ENCODE data around the gene ZNF460. TPM values are rescaled to one million over a fixed set of nuclear protein-coding genes. Genes with fewer than 3 reads are reported as not detected.

ZNF460 gene
- total and polyA plus RNA-seq, 10 of the 15 experiments (the other 5 are each of a cell fraction or from before 2014, with no cell fraction given): 0.15 to 43.0 (median 8.7) TPM

Other genes starting within 250 kb of the ZNF460 start
Only the 7 nearest of the 18 such genes appear.
- 10.6 and 14.7 TPM in 2 replicates for gene ZNF264, start 89.0 kb upstream of the ZNF460 start, total RNA-seq (2014; rRNA removed)
- 11.0 and 12.4 TPM in 2 replicates for gene ZNF264, start 89.0 kb upstream of the ZNF460 start, total RNA-seq (2014; rRNA removed; fragmentation: Illumina TruSeq; extraction: Trizol)
- gene ZNF264, start 89.0 kb upstream of the ZNF460 start, total RNA-seq (2021): 22.9 and 24.3 TPM in 2 replicates
- 10.1 and 11.0 TPM in 2 replicates for gene ZNF264, start 89.0 kb upstream of the ZNF460 start, polyA plus RNA-seq (2011; rRNA removed)
- 4.2 and 4.9 TPM in 2 replicates for gene ZNF264, start 89.0 kb upstream of the ZNF460 start, polyA plus RNA-seq (2014; fragmentation: Illumina TruSeq; extraction: Trizol)
- 1 to 10 TPM in 1 of 2 experiments, under 1 TPM in 1; 0.76 to 1.2 TPM for gene ZNF264, start 89.0 kb upstream of the ZNF460 start, polyA plus RNA-seq (2014; fragmentation: Nextera tagmentation; extraction: Ambion mirVana)
- 10.3 and 15.2 TPM in 2 replicates for gene ZNF264, start 89.0 kb upstream of the ZNF460 start, polyA plus RNA-seq (2014; rRNA removed)
- gene ZNF264, start 89.0 kb upstream of the ZNF460 start, polyA plus RNA-seq (2016; fragmentation: Nextera tagmentation; extraction: Ambion mirVana): 1 to 10 TPM; 8.4 to 8.8 TPM
- 0.79 and 0.87 TPM in 2 replicates for gene AURKC, start 49.5 kb upstream of the ZNF460 start, total RNA-seq (2014; rRNA removed)
- gene AURKC, start 49.5 kb upstream of the ZNF460 start, total RNA-seq (2014; rRNA removed; fragmentation: Illumina TruSeq; extraction: Trizol): 0.78 and 0.89 TPM in 2 replicates
- gene AURKC, start 49.5 kb upstream of the ZNF460 start, total RNA-seq (2021): 0.97 and 1.3 TPM in 2 replicates
- 0.58 and 0.68 TPM in 2 replicates for gene AURKC, start 49.5 kb upstream of the ZNF460 start, polyA plus RNA-seq (2011; rRNA removed)
- gene AURKC, start 49.5 kb upstream of the ZNF460 start, polyA plus RNA-seq (2014; fragmentation: Illumina TruSeq; extraction: Trizol): 0.73 and 1.8 TPM in 2 replicates
- gene AURKC, start 49.5 kb upstream of the ZNF460 start, polyA plus RNA-seq (2014; fragmentation: Nextera tagmentation; extraction: Ambion mirVana): 1 to 10 TPM in 1 of 2 experiments, under 1 TPM in 1; 0.32 to 1.2 TPM
- 1.1 and 1.6 TPM in 2 replicates for gene AURKC, start 49.5 kb upstream of the ZNF460 start, polyA plus RNA-seq (2014; rRNA removed)
- gene AURKC, start 49.5 kb upstream of the ZNF460 start, polyA plus RNA-seq (2016; fragmentation: Nextera tagmentation; extraction: Ambion mirVana): under 1 TPM in 1 of 2 experiments, not detected in 1; 0.24 TPM
- gene ZNF805, start 39.9 kb upstream of the ZNF460 start, total RNA-seq (2014; rRNA removed): 6.5 and 7.3 TPM in 2 replicates
- 8.9 and 9.4 TPM in 2 replicates for gene ZNF805, start 39.9 kb upstream of the ZNF460 start, total RNA-seq (2014; rRNA removed; fragmentation: Illumina TruSeq; extraction: Trizol)
- 7.1 and 7.2 TPM in 2 replicates for gene ZNF805, start 39.9 kb upstream of the ZNF460 start, total RNA-seq (2021)
- 5.0 and 5.3 TPM in 2 replicates for gene ZNF805, start 39.9 kb upstream of the ZNF460 start, polyA plus RNA-seq (2011; rRNA removed)
- 2.4 and 3.6 TPM in 2 replicates for gene ZNF805, start 39.9 kb upstream of the ZNF460 start, polyA plus RNA-seq (2014; fragmentation: Illumina TruSeq; extraction: Trizol)
- gene ZNF805, start 39.9 kb upstream of the ZNF460 start, polyA plus RNA-seq (2014; fragmentation: Nextera tagmentation; extraction: Ambion mirVana): under 1 TPM; 0.31 to 0.42 TPM
- gene ZNF805, start 39.9 kb upstream of the ZNF460 start, polyA plus RNA-seq (2014; rRNA removed): 2.1 and 2.8 TPM in 2 replicates
- gene ZNF805, start 39.9 kb upstream of the ZNF460 start, polyA plus RNA-seq (2016; fragmentation: Nextera tagmentation; extraction: Ambion mirVana): 1 to 10 TPM; 1.5 to 1.8 TPM
- 9.0 and 9.5 TPM in 2 replicates for gene ZNF543, start 40.0 kb downstream of the ZNF460 start, total RNA-seq (2014; rRNA removed)
- gene ZNF543, start 40.0 kb downstream of the ZNF460 start, total RNA-seq (2014; rRNA removed; fragmentation: Illumina TruSeq; extraction: Trizol): 8.5 and 8.6 TPM in 2 replicates
- 7.3 and 8.0 TPM in 2 replicates for gene ZNF543, start 40.0 kb downstream of the ZNF460 start, total RNA-seq (2021)
- 3.4 and 4.5 TPM in 2 replicates for gene ZNF543, start 40.0 kb downstream of the ZNF460 start, polyA plus RNA-seq (2011; rRNA removed)
- gene ZNF543, start 40.0 kb downstream of the ZNF460 start, polyA plus RNA-seq (2014; fragmentation: Illumina TruSeq; extraction: Trizol): 2.4 and 2.7 TPM in 2 replicates
- gene ZNF543, start 40.0 kb downstream of the ZNF460 start, polyA plus RNA-seq (2014; fragmentation: Nextera tagmentation; extraction: Ambion mirVana): under 1 TPM; 0.53 to 0.74 TPM
- 3.2 and 3.5 TPM in 2 replicates for gene ZNF543, start 40.0 kb downstream of the ZNF460 start, polyA plus RNA-seq (2014; rRNA removed)
- gene ZNF543, start 40.0 kb downstream of the ZNF460 start, polyA plus RNA-seq (2016; fragmentation: Nextera tagmentation; extraction: Ambion mirVana): 1 to 10 TPM; 3.7 to 4.3 TPM
- gene ZNF304, start 70.8 kb downstream of the ZNF460 start, total RNA-seq (2014; rRNA removed): 7.3 and 7.4 TPM in 2 replicates
- gene ZNF304, start 70.8 kb downstream of the ZNF460 start, total RNA-seq (2014; rRNA removed; fragmentation: Illumina TruSeq; extraction: Trizol): 9.4 and 9.7 TPM in 2 replicates
- 8.6 and 8.8 TPM in 2 replicates for gene ZNF304, start 70.8 kb downstream of the ZNF460 start, total RNA-seq (2021)
- 11.6 and 12.1 TPM in 2 replicates for gene ZNF304, start 70.8 kb downstream of the ZNF460 start, polyA plus RNA-seq (2011; rRNA removed)
- gene ZNF304, start 70.8 kb downstream of the ZNF460 start, polyA plus RNA-seq (2014; fragmentation: Illumina TruSeq; extraction: Trizol): 8.0 and 9.0 TPM in 2 replicates
- gene ZNF304, start 70.8 kb downstream of the ZNF460 start, polyA plus RNA-seq (2014; fragmentation: Nextera tagmentation; extraction: Ambion mirVana): 1 to 10 TPM; 1.1 to 1.5 TPM
- 5.0 and 5.5 TPM in 2 replicates for gene ZNF304, start 70.8 kb downstream of the ZNF460 start, polyA plus RNA-seq (2014; rRNA removed)
- gene ZNF304, start 70.8 kb downstream of the ZNF460 start, polyA plus RNA-seq (2016; fragmentation: Nextera tagmentation; extraction: Ambion mirVana): 1 to 10 TPM; 5.0 to 6.6 TPM
- gene TRAPPC2B, start 83.1 kb downstream of the ZNF460 start, total RNA-seq (2014; rRNA removed): 15.0 and 18.5 TPM in 2 replicates
- 21.9 and 22.2 TPM in 2 replicates for gene TRAPPC2B, start 83.1 kb downstream of the ZNF460 start, total RNA-seq (2014; rRNA removed; fragmentation: Illumina TruSeq; extraction: Trizol)
- 8.7 and 10.6 TPM in 2 replicates for gene TRAPPC2B, start 83.1 kb downstream of the ZNF460 start, total RNA-seq (2021)
- gene TRAPPC2B, start 83.1 kb downstream of the ZNF460 start, polyA plus RNA-seq (2011; rRNA removed): 24.5 and 29.6 TPM in 2 replicates
- 9.9 and 21.5 TPM in 2 replicates for gene TRAPPC2B, start 83.1 kb downstream of the ZNF460 start, polyA plus RNA-seq (2014; fragmentation: Illumina TruSeq; extraction: Trizol)
- 10 to 100 TPM; 71.0 to 86.4 TPM for gene TRAPPC2B, start 83.1 kb downstream of the ZNF460 start, polyA plus RNA-seq (2014; fragmentation: Nextera tagmentation; extraction: Ambion mirVana)
- 18.5 and 26.6 TPM in 2 replicates for gene TRAPPC2B, start 83.1 kb downstream of the ZNF460 start, polyA plus RNA-seq (2014; rRNA removed)
- 10 to 100 TPM; 37.9 to 40.4 TPM for gene TRAPPC2B, start 83.1 kb downstream of the ZNF460 start, polyA plus RNA-seq (2016; fragmentation: Nextera tagmentation; extraction: Ambion mirVana)
- 4.1 and 4.6 TPM in 2 replicates for gene ZNF547, start 83.1 kb downstream of the ZNF460 start, total RNA-seq (2014; rRNA removed)
- 4.3 and 4.4 TPM in 2 replicates for gene ZNF547, start 83.1 kb downstream of the ZNF460 start, total RNA-seq (2014; rRNA removed; fragmentation: Illumina TruSeq; extraction: Trizol)
- gene ZNF547, start 83.1 kb downstream of the ZNF460 start, total RNA-seq (2021): 2.6 and 3.0 TPM in 2 replicates
- 5.6 and 6.0 TPM in 2 replicates for gene ZNF547, start 83.1 kb downstream of the ZNF460 start, polyA plus RNA-seq (2011; rRNA removed)
- 1.9 and 2.7 TPM in 2 replicates for gene ZNF547, start 83.1 kb downstream of the ZNF460 start, polyA plus RNA-seq (2014; fragmentation: Illumina TruSeq; extraction: Trizol)
- 1 to 10 TPM; 2.3 to 3.5 TPM for gene ZNF547, start 83.1 kb downstream of the ZNF460 start, polyA plus RNA-seq (2014; fragmentation: Nextera tagmentation; extraction: Ambion mirVana)
- 2.7 TPM in 2 replicates for gene ZNF547, start 83.1 kb downstream of the ZNF460 start, polyA plus RNA-seq (2014; rRNA removed)
- 1 to 10 TPM; 2.7 to 3.7 TPM for gene ZNF547, start 83.1 kb downstream of the ZNF460 start, polyA plus RNA-seq (2016; fragmentation: Nextera tagmentation; extraction: Ambion mirVana)